K562 (cell line): Measurements from ENCODE around the gene IL11.

Experiments
- CTCF ChIP-seq, 3 experiments: IDR thresholded peaks in 2 of 3; conservative IDR thresholded peaks in 1 of 3; 2 replicates each; pipeline ENCODE4 v1.5.1; 2011 to 2012; ENCODE audit warnings: low read length in 3 of 3, mild to moderate bottlenecking in 3 of 3, control low read depth in 2 of 3, improper control_type of control experiment in 1 of 3, inconsistent platforms in 1 of 3, low read depth in 1 of 3, mixed read lengths in 1 of 3, moderate library complexity in 1 of 3; ENCODE audit not compliant: insufficient read depth in 2 of 3
- MYC ChIP-seq, 2 experiments: fragments of 250-450 bp in 1 of 2; sonication (Bioruptor Pico) in 1 of 2; IDR thresholded peaks; 2 replicates each; pipeline versions ENCODE4 v1.5.1 to v1.6.1; 2012 to 2021; ENCODE audit warnings: low read depth in 2 of 2, borderline replicate concordance in 1 of 2, improper control_type of control experiment in 1 of 2, low read length in 1 of 2, mild to moderate bottlenecking in 1 of 2, moderate library complexity in 1 of 2
- SMARCE1 ChIP-seq: fragments of 450-650 bp; IDR thresholded peaks from 2 replicates; pipeline ENCODE4 v1.7.1; 2016; ENCODE audit warnings: mild to moderate bottlenecking
- SPI1 ChIP-seq: IDR thresholded peaks from 2 replicates; pipeline ENCODE4 v1.6.1; 2011; ENCODE audit warnings: low read depth, low read length, control low read depth, borderline replicate concordance
- TCFL5 ChIP-seq: fragments of 250-450 bp; sonication (Bioruptor Pico); conservative IDR thresholded peaks from 2 replicates; pipeline ENCODE4 v1.6.1; 2021; ENCODE audit warnings: mild to moderate bottlenecking, moderate library complexity, matching md5 sums
- ZNF274 ChIP-seq: IDR thresholded peaks from 2 replicates; pipeline ENCODE4 v1.6.1; 2011; ENCODE audit warnings: low read depth, mild to moderate bottlenecking, low read length, moderate library complexity, borderline replicate concordance

- TF ChIP-seq MYC (IDR thresholded peaks at IDR 0.05; ENCODE audit: low read depth, low read length) (no peak), MYC (CRISPR knock-in tag; IDR thresholded peaks at IDR 0.05; ENCODE audit: borderline replicate concordance, low read depth) (no peak), TCFL5 (CRISPR knock-in tag) (no peak), CTCF (IDR thresholded peaks at IDR 0.05 in 2 of 3, conservative IDR thresholded peaks at IDR 0.05 in 1 of 3; ENCODE audit: insufficient read depth in 2 of 3, low read depth in 1 of 3, low read length in 3 of 3) (no peak), SPI1 (no peak), SMARCE1 (no peak), ZNF274 (no peak)
Measured at GRCh38 chr19:55366790-55367189, 3.5 kb downstream of the IL11 start.
